Bronchial smooth muscle cell (primary cell): ENCODE data around the gene PCP2. TPM values are rescaled to one million over a fixed set of nuclear protein-coding genes. Genes with fewer than 3 reads are reported as not detected.

Experiments used
- total RNA-seq: library from RNA; depleted of rRNA; stranded (reverse); fragments of >200 nt; gene quantifications from 2 replicates; pipeline ENCODE4 v1.2.1, GENCODE V29; 2014

Gene PCP2
- total RNA-seq, result not detected in 2 replicates

DNA sequence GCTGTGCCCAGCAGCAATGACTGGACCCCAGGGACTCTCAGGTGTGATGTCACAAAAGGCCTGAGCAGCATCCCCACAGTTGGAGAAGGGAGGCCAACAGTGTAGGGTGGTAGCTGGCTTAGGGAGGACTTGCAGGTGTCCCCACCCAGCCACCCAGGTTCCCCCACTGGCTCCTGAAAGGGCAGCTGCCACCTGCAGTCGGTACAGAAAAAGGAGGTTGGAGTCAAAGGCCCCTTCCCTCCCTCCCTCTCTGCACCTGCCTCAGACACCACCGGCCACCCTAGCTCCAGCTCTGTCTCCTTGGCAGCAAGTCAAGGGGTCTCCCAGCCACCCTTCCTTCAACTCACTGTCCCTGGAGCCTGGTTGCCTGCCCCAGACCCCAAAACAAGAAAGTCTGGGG, at the start of gene PCP2:
TSS of gene PCP2 (minus strand) at position 22 of the 400 bp plus-strand sequence. CDS start 262 bp downstream, outside the sequence.

DNA sequence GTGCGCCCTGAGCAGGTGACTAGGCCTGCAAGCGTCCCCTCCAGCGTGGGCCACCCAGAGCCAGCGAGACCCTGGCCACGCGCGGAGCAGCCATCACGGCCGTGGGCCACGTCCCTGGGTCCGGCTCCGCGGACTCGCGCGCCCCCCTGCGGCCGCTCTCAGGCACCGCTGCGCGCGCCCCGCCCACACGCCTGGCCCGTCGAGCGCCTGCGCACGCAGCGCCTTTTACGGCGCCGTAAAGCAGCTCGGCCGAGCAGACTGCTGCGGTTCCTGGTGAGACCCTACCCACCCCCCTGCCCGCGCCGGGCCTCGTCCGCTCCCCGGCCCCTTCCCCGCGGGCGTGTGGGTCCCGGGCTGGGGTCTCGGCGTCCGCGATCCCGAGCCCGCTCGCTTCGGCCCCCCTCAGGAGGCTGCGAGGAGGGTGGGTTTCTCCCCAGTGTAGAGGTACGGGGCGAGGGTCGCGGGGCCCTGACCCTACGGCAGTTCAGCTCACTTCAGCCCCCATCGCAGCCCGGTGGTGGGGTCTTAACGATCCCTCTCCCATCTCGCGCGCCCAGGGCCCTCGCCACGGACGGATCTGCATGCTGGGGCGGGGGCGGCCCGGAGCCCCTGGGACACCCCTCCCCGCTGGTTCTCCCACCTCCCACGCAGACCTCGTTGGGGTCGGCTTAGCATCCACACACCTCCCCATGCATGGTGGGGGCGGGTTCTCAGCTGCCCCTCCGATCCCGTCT, 47.3 kb upstream of the PCP2 start, which contains the start of gene TRAPPC5:
TSS of gene TRAPPC5 (plus strand) at position 228 of the 734 bp plus-strand sequence. CDS start 1,421 bp downstream, outside the sequence.

DNA sequence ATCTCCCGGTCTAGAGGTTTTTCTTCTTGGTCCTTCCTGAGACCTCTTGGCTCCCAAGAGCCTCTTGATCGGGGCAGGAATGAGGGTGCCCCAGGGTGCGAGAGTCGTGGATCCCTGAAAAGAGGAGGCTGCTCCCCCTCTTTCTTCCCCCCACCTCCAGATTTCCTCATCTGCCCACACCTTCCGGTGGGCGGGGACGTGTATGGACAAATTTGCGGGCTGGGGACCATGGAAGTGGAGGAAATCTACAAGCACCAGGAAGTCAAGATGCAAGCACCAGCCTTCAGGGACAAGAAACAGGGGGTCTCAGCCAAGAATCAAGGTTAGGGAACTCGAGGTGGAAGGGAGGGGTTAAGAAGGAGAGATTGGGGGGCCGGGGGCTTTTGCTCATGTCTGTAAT, 43.3 kb upstream of the PCP2 start, which contains the start of gene MCEMP1:
TSS of gene MCEMP1 (plus strand) at position 237 of the 400 bp plus-strand sequence. CDS start at position 268, 31 bp downstream.

DNA sequence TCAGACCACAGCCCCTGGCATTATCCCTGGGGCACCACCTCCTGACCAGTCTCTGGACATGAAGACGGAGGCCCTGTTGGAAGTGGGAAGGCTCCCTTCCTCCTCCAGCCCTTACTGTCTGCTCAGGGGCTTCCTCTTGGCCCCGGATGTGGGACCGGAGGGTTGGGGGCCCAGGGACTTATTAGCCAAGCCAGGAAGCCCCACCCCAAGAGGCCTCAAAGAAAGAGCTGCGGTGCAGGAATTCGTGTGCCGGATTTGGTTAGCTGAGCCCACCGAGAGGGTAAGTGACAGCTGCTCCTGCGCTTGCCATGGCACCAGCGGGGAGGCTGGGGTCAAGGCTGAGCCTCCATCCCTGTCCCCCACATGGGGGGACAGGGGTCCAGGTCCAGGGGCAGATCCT, 35.3 kb upstream of the PCP2 start, which contains the start of gene RETN:
TSS of gene RETN (plus strand) at position 208 of the 400 bp plus-strand sequence. CDS start 278 bp downstream, outside the sequence.

DNA sequence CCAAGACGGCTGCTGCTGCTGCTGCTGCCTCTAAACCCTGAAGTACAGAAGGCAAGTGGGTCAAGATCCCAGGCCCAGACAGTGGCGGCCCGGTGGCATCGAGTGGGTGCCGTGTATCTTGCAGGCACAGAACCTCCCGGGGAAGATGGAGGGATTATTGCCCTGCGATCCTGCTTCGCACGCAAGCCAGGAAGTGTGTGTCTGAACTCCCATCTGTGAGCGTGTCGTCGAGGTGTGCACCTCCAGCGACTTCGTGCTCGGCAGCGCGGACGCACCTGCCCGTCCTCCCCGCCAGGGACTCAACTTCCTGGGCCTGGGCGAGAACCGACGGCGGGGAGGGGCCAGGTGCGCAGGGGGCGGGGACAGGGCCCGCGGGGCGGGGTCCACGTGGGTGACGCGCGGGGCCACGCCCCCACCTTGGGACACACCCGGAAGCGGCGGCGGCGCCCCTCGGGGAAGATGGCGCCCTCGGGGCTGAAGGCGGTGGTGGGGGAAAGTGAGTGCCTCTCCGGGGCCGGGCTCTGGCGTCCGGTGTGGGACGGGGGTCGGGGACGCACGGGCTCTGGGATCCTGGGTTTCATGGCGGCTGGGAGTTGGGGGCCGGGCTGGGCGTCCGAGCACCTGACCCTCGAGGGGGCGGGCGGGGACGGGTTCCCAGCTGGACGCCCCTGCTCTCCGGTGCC, 3.3 kb upstream of the PCP2 start, which contains the start of gene STXBP2:
TSS of gene STXBP2 (plus strand) at position 420 of the 683 bp plus-strand sequence. CDS start at position 460, 40 bp downstream.

DNA sequence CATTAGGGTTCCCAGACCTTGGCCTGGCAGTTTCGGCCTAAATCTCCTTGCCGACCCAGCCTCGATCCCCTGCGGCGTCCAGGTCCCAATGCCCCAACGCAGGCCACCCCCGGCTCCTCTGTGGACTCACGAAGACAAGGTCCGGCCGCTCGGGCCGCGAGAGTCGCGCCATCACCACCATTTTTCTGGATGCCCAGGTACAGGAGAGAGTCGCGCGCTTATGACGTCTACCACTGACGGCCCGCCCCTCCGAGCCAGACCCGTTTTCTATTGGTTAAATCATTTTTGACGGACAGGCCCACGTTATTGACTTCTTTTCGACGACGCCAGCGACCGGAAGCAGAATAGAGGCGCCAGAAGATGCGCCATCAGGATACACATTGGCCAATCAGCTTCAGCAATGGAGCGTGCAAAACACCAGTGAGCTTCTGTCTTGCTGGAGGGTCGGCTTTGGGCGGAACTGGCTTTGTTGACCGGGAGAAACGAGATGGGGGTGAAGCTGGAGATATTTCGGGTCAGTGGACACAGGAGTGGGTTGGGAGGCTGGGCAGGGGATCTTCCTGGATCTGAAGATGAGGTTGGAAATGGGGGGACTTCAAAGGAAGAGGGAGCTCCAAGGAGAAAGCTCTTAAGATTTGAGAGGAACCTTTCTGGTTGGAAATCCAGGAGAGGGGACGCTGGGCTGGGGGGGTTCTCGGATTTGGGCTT, 4.0 kb downstream of the PCP2 start, which contains the start of the genes PET100 and XAB2:
TSS of gene PET100 (plus strand) at position 447 of the 708 bp plus-strand sequence. CDS start at position 488, 41 bp downstream.
TSS of gene XAB2 (minus strand) at position 199 of the 708 bp plus-strand sequence. CDS start at position 181, 18 bp downstream.

DNA sequence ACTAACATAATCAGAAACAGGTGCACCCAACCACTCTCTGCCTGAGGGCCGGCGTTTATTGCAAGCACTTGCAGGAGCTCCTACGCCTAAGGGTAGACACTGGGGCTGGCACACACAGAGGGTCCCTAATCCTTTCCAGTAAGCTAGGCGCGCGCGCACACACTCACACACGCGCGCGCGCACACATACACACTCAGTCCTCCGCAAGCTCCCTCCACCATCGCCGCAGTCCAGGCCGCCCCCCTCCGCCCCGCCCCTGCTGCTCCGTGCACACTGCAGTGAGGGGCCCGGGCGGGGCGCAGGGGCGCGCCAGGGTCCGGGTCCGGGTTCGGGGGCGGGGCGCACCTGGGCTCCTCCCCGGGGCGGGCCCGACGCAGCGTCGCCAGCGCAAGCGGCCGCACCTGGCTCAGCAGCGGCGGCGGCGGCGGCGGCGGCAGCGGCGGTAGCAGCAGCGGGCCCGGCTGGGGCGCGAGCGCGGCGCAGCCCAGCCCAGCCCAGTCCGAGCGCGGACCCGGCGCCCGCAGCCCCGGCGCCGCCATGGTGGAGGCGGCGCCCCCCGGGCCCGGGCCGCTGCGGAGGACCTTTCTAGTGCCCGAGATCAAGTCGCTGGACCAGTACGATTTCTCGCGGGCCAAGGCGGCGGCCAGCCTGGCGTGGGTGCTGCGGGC, 37.9 kb downstream of the PCP2 start, which contains the start of gene CAMSAP3:
TSS of gene CAMSAP3 (plus strand) at position 398 of the 668 bp plus-strand sequence. CDS start at position 538, 140 bp downstream.

Other genes with a start within 250 kb of the PCP2 start
- gene PEX11G, start 144.7 kb downstream of the PCP2 start, total RNA-seq, result 2.4 and 4.7 TPM in 2 replicates
- gene ZNF358, start 117.6 kb downstream of the PCP2 start, total RNA-seq, result 9.1 and 9.5 TPM in 2 replicates
- 5.2 and 9.4 TPM in 2 replicates for gene MCOLN1, start 111.1 kb downstream of the PCP2 start, total RNA-seq
- gene PNPLA6, start 98.0 kb downstream of the PCP2 start, total RNA-seq, result 61.3 and 67.9 TPM in 2 replicates
- gene CAMSAP3, start 37.9 kb downstream of the PCP2 start, total RNA-seq, result not detected in 2 replicates
- 28.1 and 37.0 TPM in 2 replicates for gene XAB2, start 4.2 kb downstream of the PCP2 start, total RNA-seq
- 43.5 and 58.2 TPM in 2 replicates for gene PET100, start 3.9 kb downstream of the PCP2 start, total RNA-seq
- 0.94 and 16.7 TPM in 2 replicates for gene STXBP2, start 3.4 kb upstream of the PCP2 start, total RNA-seq
- not detected in 2 replicates for gene RETN, start 35.3 kb upstream of the PCP2 start, total RNA-seq
- not detected in 2 replicates for gene MCEMP1, start 43.4 kb upstream of the PCP2 start, total RNA-seq
- gene TRAPPC5, start 47.1 kb upstream of the PCP2 start, total RNA-seq, result 118 and 218 TPM in 2 replicates
- not detected in 2 replicates for gene FCER2, start 68.4 kb upstream of the PCP2 start, total RNA-seq
- not detected in 2 replicates for gene CLEC4G, start 98.4 kb upstream of the PCP2 start, total RNA-seq
- not detected in 2 replicates for gene CD209, start 113.8 kb upstream of the PCP2 start, total RNA-seq
- not detected in 2 replicates for gene CLEC4M, start 129.5 kb upstream of the PCP2 start, total RNA-seq
- gene EVI5L, start 196.5 kb upstream of the PCP2 start, total RNA-seq, result 13.4 and 18.3 TPM in 2 replicates
- gene PRR36, start 240.7 kb upstream of the PCP2 start, total RNA-seq, result not detected in 2 replicates